HG02678 (cell line): ENCODE data around the gene DEDD.
"Not testable (repeated sequence)": the region's sequence is repeated elsewhere in the genome, so short reads cannot be mapped to it uniquely, and the experiment has no call there.

Source experiments
- ATAC-seq: cut with Tn5 transposase; IDR thresholded peaks from one replicate; pipeline ENCODE4 v1.9.1; 2021; ENCODE audit warnings: mild to moderate bottlenecking, moderate library complexity; ENCODE audit not compliant: unreplicated experiment

The DEDD gene

DNA sequence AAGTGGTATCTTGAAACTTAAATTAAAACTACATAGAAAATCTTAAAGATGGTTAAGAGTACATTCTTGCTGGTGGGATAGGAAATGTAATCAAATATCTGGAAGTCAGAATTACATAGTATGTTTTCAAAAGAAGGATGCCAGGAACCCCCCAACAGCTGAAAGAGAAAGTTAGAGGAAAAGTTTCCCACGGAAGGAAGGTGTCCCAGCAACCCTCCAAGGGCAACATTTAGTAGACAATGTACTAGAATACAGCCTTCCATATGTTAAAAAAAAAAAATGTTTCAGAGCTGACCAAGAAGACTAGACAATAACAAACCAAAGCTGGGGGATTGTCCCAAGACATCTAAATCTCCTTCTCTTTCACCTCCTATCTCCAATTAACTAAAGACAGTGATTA is 2.2 kb downstream of the DEDD start:
- no peak for ATAC-seq

DNA sequence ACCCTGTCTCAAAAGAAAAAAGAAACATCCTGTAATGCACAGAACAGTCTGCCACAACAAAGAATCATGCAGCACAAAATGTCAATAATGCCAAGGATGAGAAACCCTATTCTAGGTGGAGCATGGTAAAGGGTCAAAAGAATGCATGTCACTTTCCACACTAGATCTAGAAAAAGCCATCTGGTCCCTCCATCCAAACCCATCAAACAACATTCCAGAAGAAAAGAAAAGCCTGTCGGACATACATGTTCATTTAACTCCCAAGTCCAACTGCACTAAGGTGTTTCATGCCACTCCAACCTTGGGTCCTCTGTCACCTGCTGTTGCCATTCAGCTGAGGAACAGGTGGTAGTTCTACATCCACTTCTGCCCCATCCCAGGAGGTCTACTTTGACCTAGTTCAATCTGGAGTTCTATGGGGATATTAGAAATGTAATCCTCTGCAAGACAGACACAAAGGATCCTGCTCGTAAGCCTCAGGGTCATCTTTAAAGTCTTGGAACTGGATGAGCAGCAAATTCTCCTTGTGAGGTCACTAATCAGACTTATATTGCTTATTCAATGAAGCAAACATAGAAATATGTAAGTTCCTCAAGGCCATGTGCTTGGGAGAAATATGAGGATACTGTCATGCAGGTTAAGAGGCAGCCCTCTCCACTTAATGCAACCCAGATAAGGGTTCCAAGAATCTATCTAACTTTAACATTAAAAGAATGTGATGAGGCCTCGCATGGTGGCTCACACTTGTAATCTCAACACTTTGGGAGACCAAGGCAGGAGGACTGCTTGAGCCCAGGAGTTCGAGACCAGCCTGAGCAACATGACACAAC is 3.7 kb downstream of the DEDD start:
- ATAC-seq: no peak

DNA sequence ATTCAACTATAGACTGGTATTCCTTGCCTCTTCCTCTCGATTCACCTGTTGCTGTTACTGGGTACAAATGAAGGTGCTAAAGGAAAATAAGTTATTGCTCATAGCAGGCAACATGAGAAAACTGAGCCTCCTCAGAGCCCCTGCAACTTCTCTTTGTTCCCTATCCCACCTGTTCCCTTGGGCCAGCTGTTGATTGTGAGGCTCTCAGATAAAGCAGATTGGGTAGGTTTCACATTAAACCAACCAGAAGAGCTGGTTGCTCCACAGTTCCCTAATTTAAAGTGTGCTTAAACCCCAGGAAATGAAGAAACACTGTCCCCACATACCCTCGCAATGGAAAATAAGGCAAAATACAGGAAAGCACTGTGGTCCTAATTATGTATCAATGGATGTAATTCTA is 4.8 kb downstream of the DEDD start:
- no peak for ATAC-seq

- ATAC-seq: no peak
Observed at GRCh38 chr1:161122967-161123366, 9.5 kb downstream of the DEDD start.

- ATAC-seq: no peak
Observed at GRCh38 chr1:161121834-161122233, 10.6 kb downstream of the DEDD start.

- ATAC-seq: no peak
Observed at GRCh38 chr1:161121042-161121650, 11.3 kb downstream of the DEDD start.

GRCh38 chr1:161119092-161119903 is 13.2 kb downstream of the DEDD start:
- ATAC-seq: peak; percentile 52

DNA sequence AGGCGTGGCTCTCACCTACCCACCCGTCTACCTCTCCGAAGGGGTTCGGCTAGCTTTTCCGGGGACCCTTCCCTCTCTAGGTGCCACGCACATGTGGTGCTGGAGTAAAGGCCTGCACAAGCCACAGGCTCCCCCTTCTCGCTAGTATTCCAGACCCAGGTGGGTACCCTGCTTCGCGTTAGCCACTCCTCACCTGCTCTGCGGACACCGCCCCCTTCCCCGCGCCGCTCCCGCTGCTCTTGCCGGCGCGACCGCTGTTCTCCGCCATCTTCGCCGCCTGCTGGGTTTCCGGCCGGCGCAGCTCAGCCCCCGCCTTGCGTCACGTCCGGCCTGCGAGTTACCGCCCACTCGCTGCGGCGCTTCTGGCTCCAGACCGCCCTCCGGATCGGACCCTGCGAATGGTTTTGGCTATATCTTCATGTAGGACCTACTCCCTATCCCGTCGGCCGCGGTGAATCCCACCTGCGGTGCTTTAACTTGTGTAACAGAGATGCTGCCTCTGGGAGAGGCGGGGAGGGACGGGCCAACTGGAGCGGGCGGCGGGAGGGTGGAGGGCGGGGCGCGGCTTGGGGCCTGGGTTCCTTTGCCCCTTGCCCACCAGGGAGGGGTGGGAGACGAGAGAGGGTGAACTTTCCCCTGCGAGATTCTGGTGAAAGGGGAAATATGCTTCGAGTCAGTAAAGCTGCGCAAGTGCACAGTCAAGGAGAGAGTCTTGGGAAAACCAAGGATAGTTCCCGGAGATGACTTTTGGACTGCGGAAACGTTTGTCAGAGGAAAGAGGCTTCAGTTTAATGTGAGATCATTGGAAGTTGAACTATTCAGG is 14.5 kb downstream of the DEDD start, which contains the start of the genes NIT1 and PFDN2:
NIT1 (plus strand) TSS at position 347 of the 823 bp plus-strand sequence; CDS start at position 419, 72 bp downstream.
PFDN2 (minus strand) TSS at position 279 of the 823 bp plus-strand sequence; CDS start at position 268, 11 bp downstream.
- peak; percentile 85 for ATAC-seq

- ATAC-seq: not testable (repeated sequence)
Observed at GRCh38 chr1:161115961-161116360, 16.5 kb downstream of the DEDD start.

GRCh38 chr1:161115132-161115711 is 17.2 kb downstream of the DEDD start:
- ATAC-seq: no peak

- ATAC-seq: no peak
Observed at GRCh38 chr1:161114556-161114955, 17.9 kb downstream of the DEDD start.

DNA sequence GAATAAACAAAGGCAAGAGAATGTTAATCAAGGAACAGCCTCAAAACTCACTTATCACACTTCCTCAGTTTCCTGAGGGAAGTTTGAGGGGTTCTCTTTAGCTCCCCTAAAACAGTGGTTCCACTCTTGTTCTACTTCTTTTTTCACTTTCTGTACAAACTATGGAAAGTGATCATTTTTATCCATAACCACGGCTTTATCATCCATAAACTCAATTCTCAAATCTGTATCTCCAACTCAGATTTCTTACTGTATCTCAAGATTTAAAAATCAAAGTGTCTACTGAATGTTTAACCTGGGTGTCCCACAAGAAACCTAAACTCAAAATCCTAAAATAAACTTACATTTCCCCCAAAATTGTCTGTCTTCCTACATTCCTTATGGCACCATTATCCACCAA is 18.6 kb downstream of the DEDD start:
- ATAC-seq: no peak

DNA sequence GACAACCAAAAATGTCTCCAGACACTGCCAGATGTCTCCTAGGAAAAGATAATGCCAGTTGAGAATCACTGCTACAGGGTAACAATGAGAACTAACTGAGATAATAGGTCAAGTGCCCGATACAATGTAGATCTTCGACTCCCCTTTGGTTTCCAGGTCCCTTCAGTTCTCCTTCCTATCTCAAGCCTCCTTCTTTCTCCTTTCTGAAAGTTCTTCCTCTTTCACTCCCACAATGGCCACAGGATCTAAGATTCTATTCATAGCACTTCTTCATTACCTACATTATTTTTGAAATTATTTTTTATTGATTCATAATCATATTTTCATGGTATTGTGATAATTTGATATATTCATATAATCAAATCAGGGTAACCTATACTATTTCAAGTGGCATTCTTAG is 20.9 kb downstream of the DEDD start:
- no peak for ATAC-seq

GRCh38 chr1:161111117-161111516 is 21.4 kb downstream of the DEDD start:
- ATAC-seq: no peak

DNA sequence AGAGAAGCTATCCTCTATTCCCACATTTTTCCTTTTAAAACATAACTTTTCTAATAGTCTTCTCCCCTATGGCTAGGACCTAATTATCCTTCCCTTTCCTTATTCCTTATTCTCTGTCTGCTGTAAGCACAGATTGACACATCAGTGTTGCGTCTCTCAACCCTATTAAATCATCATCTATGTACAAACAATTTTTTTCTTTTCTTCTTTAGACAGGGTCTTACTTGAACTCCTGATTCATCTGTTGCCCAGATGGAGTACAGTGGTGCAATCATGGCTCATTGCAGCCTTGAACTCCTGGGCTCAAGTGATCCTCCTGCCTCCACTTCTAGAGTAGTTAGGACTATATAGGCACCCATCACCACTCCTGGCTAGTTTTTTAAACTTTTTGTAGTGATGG is 26.0 kb downstream of the DEDD start:
- ATAC-seq: no peak

GRCh38 chr1:161100556-161100955 is 31.9 kb downstream of the DEDD start:
- no peak for ATAC-seq

DNA sequence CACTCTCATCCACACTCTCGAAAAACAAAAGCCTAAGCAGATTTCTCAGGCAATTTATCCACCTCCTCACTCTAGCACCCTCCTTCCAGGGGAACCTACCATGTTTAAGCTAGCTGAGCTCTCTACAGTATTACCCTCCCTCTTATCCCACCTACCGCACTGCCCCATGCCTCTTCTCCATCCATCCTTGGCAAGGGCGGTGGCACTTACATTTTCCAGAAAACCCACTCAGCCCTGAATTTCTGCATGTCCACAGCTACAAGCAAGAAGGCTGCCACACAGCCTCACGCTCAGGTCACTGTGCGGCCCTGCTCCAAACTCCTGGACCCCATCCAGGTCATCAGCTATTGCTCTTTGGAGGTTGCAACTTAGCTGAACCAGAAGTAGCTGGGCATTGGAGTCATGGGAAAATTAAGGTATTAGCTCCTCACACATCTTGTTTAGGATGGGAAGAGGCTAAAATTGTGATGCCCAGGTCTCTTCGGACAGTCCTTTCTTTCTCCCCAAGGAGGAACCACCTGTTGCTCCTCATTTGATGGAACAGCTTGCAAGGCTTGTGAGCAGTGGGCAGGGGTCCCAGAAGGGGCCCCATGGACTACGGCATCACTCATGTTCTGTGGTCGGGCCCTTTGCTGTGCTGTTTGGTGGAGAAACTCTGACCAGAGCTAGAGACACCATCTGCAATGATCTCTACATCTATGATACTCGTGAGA is 33.2 kb downstream of the DEDD start:
- ATAC-seq: no peak

DNA sequence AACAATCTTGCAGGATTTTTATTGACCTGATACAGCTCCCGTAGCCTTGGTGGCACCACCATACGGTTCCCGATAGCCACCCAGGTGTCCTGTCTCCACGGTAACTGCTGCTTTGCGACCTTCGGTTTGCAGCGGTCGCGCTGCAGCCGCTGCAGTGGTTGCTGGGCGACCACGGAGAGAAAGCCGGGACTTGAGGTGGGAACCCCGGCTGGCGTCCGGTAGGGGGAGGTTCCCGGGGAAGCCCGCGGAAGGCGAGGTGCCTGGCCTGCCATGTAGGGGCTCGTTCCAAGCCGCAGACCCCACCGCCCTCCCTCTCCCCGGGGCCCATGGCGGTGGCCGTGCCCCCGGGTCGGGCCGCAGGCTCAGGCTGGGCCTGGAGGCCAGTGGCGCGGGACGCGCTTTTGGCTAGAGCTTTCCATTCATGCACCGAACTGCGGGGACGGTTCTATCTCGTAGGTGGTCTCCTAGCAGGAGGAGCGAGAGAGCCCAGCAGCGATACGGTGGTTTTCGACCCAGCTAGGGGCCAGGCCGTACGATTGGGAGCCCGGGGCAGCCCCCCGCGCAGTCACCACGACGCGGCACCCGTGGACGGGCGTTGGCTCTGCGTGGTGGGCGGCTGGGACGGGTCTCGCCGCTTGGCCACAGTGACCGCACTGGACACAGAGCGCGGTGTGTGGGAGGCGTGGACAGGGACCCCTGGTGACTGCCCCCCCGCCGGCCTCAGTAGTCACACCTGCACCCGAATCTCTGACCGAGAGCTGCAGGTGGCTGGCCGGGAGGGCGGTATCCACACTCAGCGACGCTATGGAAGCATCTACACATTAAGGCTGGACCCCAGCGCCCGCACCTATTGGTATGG is 34.0 kb downstream of the DEDD start, which contains the start of gene KLHDC9:
KLHDC9 (plus strand) TSS at position 152 of the 859 bp plus-strand sequence; CDS start at position 327, 175 bp downstream.
- ATAC-seq: peak; percentile 76
